ENCODE data around the gene TNFRSF1A.

GRCh38 chr12:6369916-6370575 is 28.2 kb upstream of the TNFRSF1A start:
- TF ChIP-seq CTCF (IDR thresholded peaks at IDR 0.05): no peak
- TF ChIP-seq POLR2A (IDR thresholded peaks at IDR 0.05): no peak
